NCI-H1436 (cell line): ENCODE results near the gene BCAS1.

ENCODE experiments used
- DNase-seq: peaks from one replicate; lab custom pipeline; 2025; lab: John Stamatoyannopoulos, UW

The BCAS1 gene

GRCh38 chr20:53905019-53905819 lies 165.2 kb downstream of the BCAS1 start:
- DNase-seq = no peak

DNA sequence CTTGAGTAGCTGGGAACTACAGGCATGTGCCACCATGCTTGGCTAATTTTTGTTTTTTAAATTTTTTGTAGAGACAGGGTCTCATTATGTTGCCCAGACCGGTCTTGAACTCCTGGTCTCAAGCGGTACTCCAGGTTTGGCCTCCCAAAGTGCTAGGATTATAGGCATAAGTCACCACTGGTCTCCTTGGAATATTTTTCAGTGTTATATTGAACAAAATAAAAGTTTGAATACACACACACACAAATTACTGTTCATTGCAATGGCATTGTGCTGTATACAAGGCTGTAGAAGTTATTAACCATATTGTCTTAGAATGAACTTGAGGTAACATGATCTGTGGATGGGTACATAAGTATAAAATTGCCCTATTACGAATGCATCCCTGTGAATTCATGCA lies 166.1 kb downstream of the BCAS1 start:
- no peak for DNase-seq

DNA sequence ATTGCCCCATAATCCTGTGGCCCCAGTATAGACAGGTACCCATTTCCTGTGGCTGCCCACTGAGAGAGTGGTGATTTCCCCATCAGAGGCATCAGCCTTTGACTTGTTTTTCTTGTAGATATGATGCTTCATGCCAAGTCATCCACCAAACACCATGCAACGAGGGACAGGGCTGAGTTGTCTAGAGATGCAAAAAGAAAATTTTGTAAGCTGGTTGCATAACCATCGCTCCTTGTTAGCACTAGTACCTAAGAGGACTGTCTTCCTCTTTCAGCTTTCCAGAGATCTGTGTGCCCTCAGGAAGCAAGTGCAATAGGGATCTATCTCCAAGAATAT lies 166.8 kb downstream of the BCAS1 start:
- DNase-seq = no peak

GRCh38 chr20:53902968-53903651 lies 167.3 kb downstream of the BCAS1 start:
- DNase-seq = no peak

DNA sequence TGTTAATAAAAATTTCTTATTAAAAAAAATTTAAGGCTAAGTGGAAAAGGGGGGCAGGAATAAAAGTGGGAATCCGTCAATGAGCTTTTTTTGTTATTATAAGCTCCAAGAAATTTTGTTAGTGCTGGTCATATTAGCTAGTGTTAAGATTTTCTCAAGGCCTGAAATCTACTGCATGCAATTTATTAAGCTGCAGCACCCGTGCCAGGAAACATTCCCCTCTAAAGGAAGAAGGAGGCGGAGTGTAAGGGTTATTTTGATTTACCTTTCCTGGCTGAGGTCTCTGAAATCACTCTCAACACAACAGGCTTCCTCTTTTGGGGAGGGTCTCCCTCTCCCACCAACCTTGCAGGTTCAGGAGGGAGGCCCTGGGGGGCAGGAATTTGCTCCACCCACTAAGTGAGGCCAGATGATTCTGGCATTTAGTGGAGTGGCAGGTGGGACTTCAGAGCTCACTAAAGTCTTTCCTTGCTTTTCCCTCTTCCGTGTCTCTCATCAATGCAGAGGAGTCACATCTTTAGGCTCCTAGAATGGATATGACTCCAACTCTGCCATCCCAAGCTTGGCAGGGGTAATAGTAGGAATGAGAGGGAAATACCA lies 168.8 kb downstream of the BCAS1 start:
- no peak for DNase-seq

- no peak for DNase-seq
These were observed 169.3 kb downstream of the BCAS1 start for GRCh38 chr20:53901064-53901463.

- no peak for DNase-seq
These were observed 169.9 kb downstream of the BCAS1 start for GRCh38 chr20:53900380-53900999.

- peak; percentile 96 for DNase-seq
These were observed 170.8 kb downstream of the BCAS1 start for GRCh38 chr20:53899351-53900167.

DNA sequence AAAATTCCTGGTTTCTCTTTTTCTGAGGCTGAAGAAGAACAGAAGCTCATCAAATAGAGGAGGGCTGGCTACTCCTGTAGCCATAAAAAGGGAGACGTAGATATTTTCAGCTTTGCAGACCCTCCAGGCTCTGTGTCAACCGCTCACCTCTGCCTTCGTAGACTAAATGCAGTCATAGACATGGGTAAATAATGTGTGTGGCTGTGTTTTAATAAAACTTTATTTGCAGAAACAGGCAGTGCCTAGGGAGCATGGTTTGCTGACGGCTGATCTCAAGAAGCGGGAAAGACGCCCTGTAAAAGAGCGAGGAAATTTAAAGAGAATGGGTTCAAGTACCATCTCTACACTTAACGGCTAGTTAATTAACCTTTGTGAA lies 171.8 kb downstream of the BCAS1 start:
- peak; percentile 47 for DNase-seq

DNA sequence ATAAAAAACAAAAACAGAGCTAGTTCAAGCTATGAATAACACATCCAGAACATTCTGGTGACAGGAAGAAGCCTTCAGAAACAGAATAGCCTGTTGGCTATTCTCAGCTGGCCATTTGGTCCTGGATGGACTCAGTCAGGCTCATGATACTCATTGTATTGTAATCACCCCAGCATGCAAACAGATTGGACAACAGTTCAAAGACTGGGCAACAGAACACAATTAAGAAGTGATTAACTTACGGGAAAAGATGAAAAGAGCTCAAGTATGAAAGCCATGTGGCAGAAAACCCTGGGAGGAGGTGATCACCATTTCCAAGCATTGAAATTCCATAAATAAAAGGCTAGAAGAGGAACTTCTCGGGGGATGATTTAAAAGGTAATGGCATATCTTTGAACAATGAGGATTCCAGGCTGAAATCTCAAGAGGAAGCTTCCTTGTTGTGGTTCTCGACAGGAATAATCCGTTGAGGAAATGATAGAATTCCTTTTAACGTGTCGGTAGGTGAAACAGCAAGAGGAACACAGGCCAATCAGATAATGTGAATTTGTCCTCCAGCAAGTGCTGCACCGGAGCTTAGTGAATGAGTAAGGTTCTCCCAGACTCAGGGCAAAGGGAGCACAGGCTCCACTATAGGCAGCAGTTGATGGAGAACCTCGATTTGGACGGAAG lies 172.4 kb downstream of the BCAS1 start:
- no peak for DNase-seq

- no peak for DNase-seq
These were observed 173.7 kb downstream of the BCAS1 start for GRCh38 chr20:53896647-53897046.

DNA sequence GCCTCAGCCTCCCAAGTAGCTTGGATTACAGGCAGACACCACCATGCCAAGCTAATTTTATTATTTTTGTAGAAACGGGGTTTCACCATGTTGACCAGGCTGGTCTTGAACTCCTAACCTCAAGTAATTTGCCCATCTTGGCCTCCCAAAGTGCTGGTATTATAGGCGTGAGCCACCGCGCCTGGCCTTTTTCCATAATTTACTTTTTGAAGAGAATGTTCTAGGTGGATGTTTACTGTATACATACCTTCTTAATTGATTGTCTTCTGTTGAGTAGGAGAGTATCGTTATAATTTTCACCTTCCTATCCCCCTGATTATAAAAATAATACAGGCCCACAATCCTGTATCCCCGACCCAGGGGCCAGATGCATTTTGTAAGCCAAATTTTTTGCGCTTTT lies 174.4 kb downstream of the BCAS1 start:
- no peak for DNase-seq

DNA sequence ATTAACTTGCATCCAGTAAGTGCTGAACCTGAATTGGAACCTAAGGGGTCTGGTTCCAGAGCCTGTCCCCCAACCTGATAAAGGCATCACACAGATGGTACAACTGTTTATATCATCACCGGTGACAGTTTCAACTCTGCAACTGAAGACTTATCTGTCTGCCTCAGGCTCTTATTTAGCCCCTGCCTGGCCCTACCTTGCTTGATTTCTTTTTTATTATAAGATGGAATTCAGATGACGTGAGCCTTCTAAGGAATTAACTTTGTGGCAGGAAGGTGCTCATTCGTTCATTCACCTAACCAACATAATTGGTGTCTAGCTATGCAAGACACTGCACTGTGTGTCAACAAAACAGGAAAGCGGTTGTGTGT lies 175.0 kb downstream of the BCAS1 start:
- DNase-seq = no peak

- no peak for DNase-seq
These were observed 175.5 kb downstream of the BCAS1 start for GRCh38 chr20:53894707-53895384.
